H1 (cell line): Measurements from ENCODE around the gene ORAI1. TPM values are rescaled to one million over a fixed set of nuclear protein-coding genes. Genes with fewer than 3 reads are reported as not detected.

Experiments
- CTCF ChIA-PET: fragments of 300-600 bp; sonication (Branson Sonifier 250); formaldehyde crosslinking; loops from one replicate; lab custom pipeline; 2021; ENCODE audit not compliant: partially characterized antibody; lab: Charles Lee
- POLR2A ChIA-PET: fragments of 300-600 bp; sonication (Branson Sonifier 250); formaldehyde crosslinking; loops from one replicate; lab custom pipeline; 2021; ENCODE audit warnings: inconsistent platforms; ENCODE audit not compliant: partially characterized antibody; lab: Charles Lee
- DNase-seq, 2 experiments: peaks; one replicate each; pipeline versions ENCODE4 v3.0.0 to v3.0.0-alpha.2; 2010 to 2022; ENCODE audit warnings: low spot score in 2 of 2, low read depth in 1 of 2, mixed read lengths in 1 of 2
- FAIRE-seq: peaks from 2 replicates; lab custom pipeline; 2011; peaks lifted over from hg19 to GRCh38; lab: Jason Lieb, UNC
- H2AFZ ChIP-seq: 2 replicates; pipeline ENCODE4 v1.8.1; 2012; ENCODE audit warnings: low read length, inconsistent platforms
- H2AK5ac ChIP-seq: 2 replicates; pipeline ENCODE4 v1.6.1; 2013; ENCODE audit warnings: low read depth, low read length
- H2BK120ac ChIP-seq: replicated peaks from 2 replicates; pipeline ENCODE3; 2013; ENCODE audit warnings: low read depth, low read length, inconsistent platforms
- H2BK12ac ChIP-seq: 2 replicates; pipeline ENCODE4 v1.6.1; 2013; ENCODE audit warnings: low read depth, low read length
- H2BK15ac ChIP-seq: 2 replicates; pipeline ENCODE4 v1.6.1; 2013; ENCODE audit warnings: low read length
- H2BK20ac ChIP-seq: 2 replicates; pipeline ENCODE4 v1.6.1; 2013; ENCODE audit warnings: low read length
- H2BK5ac ChIP-seq: 2 replicates; pipeline ENCODE4 v1.6.1; 2013; ENCODE audit warnings: low read depth, low read length
- H3K14ac ChIP-seq: 2 replicates; pipeline ENCODE4 v1.6.1; 2013; ENCODE audit warnings: inconsistent platforms; ENCODE audit not compliant: insufficient read length
- H3K18ac ChIP-seq: 2 replicates; pipeline ENCODE4 v1.6.1; 2013; ENCODE audit warnings: low read length; ENCODE audit errors: extremely low read depth
- H3K23ac ChIP-seq: 2 replicates; pipeline ENCODE4 v1.6.1; 2013; ENCODE audit warnings: inconsistent platforms; ENCODE audit not compliant: insufficient read length
- H3K23me2 ChIP-seq: 2 replicates; pipeline ENCODE4 v1.6.1; 2013; ENCODE audit warnings: low read depth, low read length
- H3K27ac ChIP-seq: 2 replicates; pipeline ENCODE4 v1.6.1; 2011; ENCODE audit warnings: low read depth, low read length, inconsistent platforms
- H3K27me3 ChIP-seq, 4 experiments: replicated peaks in 1 of 4; 1 replicate in 1 of 4; 2 replicates in 3 of 4; pipeline versions ENCODE4 v1.6.1 to v1.8.1; 2011 to 2013; ENCODE audit warnings: low read length in 3 of 4, mild to moderate bottlenecking in 3 of 4, inconsistent platforms in 2 of 4, mixed read lengths in 2 of 4, moderate library complexity in 1 of 4; ENCODE audit not compliant: control insufficient read depth in 3 of 4, insufficient read depth in 3 of 4; ENCODE audit errors: extremely low read depth in 1 of 4
- H3K36me3 ChIP-seq, 4 experiments: 2 replicates each; pipeline versions ENCODE4 v1.6.1 to v1.8.1; 2011 to 2013; ENCODE audit warnings: mild to moderate bottlenecking in 4 of 4, low read length in 3 of 4, moderate library complexity in 2 of 4, control low read depth in 1 of 4, inconsistent platforms in 1 of 4; ENCODE audit not compliant: insufficient read depth in 4 of 4, control insufficient read depth in 2 of 4
- H3K4ac ChIP-seq: replicated peaks from 2 replicates; pipeline ENCODE3; 2013; ENCODE audit warnings: low read length, low read depth, mixed read lengths, inconsistent platforms; ENCODE audit not compliant: insufficient read length
- H3K4me1 ChIP-seq, 4 experiments: replicated peaks in 1 of 4; 1 replicate in 1 of 4; 2 replicates in 3 of 4; pipeline versions ENCODE4 v1.6.1 to v1.8.1; 2011 to 2013; ENCODE audit warnings: low read length in 3 of 4, inconsistent platforms in 2 of 4, mixed read lengths in 1 of 4; ENCODE audit not compliant: insufficient read depth in 4 of 4, control insufficient read depth in 3 of 4
- H3K4me2 ChIP-seq, 2 experiments: 2 replicates each; pipeline versions ENCODE4 v1.6.1 to v1.8.1; 2011 to 2013; ENCODE audit warnings: low read depth in 2 of 2, low read length in 2 of 2, control low read depth in 1 of 2, inconsistent platforms in 1 of 2, mild to moderate bottlenecking in 1 of 2; ENCODE audit not compliant: insufficient read depth in 1 of 2
- H3K4me3 ChIP-seq, 4 experiments: fragments of 200-600, 300-600 bp in 1 of 4; sonication (generic), shearing (Covaris generic), sonication (Bioruptor Twin) in 1 of 4; 2 replicates each; pipeline versions ENCODE4 v1.5.1 to v1.8.1; 2011 to 2016; ENCODE audit warnings: low read length in 4 of 4, low read depth in 3 of 4, control low read depth in 2 of 4, inconsistent platforms in 2 of 4, mild to moderate bottlenecking in 2 of 4, mixed read lengths in 1 of 4, moderate library complexity in 1 of 4; ENCODE audit not compliant: insufficient read depth in 2 of 4; ENCODE audit errors: extremely low read depth in 1 of 4
- H3K56ac ChIP-seq: replicated peaks from 2 replicates; pipeline ENCODE3; 2013; ENCODE audit warnings: low read depth, mild to moderate bottlenecking, mixed read lengths, low read length, inconsistent platforms; ENCODE audit not compliant: insufficient read length
- H3K79me1 ChIP-seq: 2 replicates; pipeline ENCODE4 v1.6.1; 2013; ENCODE audit warnings: low read depth, low read length, control low read depth
- H3K79me2 ChIP-seq, 2 experiments: 2 replicates each; pipeline versions ENCODE4 v1.6.1 to v1.8.1; 2012 to 2013; ENCODE audit warnings: low read length in 2 of 2, mild to moderate bottlenecking in 2 of 2, inconsistent platforms in 1 of 2; ENCODE audit not compliant: insufficient read depth in 2 of 2, control insufficient read depth in 1 of 2
- H3K9ac ChIP-seq, 4 experiments: replicated peaks in 1 of 4; 1 replicate in 1 of 4; 2 replicates in 3 of 4; pipeline versions ENCODE4 v1.6.1 to v1.8.1; 2011 to 2013; ENCODE audit warnings: low read depth in 3 of 4, low read length in 3 of 4, control low read depth in 2 of 4, mild to moderate bottlenecking in 2 of 4, moderate library complexity in 2 of 4, inconsistent platforms in 1 of 4; ENCODE audit errors: extremely low read depth in 1 of 4
- H3K9me3 ChIP-seq, 2 experiments: 2 replicates each; pipeline versions ENCODE4 v1.6.1 to v1.8.1; 2012 to 2013; ENCODE audit warnings: mild to moderate bottlenecking in 2 of 2, moderate library complexity in 2 of 2, control low read depth in 1 of 2, inconsistent platforms in 1 of 2, low read depth in 1 of 2, low read length in 1 of 2, mixed read lengths in 1 of 2; ENCODE audit not compliant: insufficient read depth in 2 of 2
- H4K20me1 ChIP-seq, 2 experiments: replicated peaks in 1 of 2; 2 replicates each; pipeline versions ENCODE3 to v1.8.1; 2011 to 2013; ENCODE audit warnings: inconsistent platforms in 2 of 2, low read length in 2 of 2, mild to moderate bottlenecking in 1 of 2; ENCODE audit not compliant: insufficient read depth in 2 of 2, control insufficient read depth in 1 of 2
- H4K5ac ChIP-seq: 2 replicates; pipeline ENCODE4 v1.6.1; 2013; ENCODE audit warnings: low read length, low read depth, mixed read lengths, inconsistent platforms; ENCODE audit not compliant: insufficient read length
- H4K8ac ChIP-seq: 2 replicates; pipeline ENCODE4 v1.8.0; 2013; ENCODE audit warnings: mild to moderate bottlenecking, moderate library complexity, low read length, inconsistent platforms; ENCODE audit not compliant: insufficient read depth; ENCODE audit errors: extremely low read depth
- H4K91ac ChIP-seq: replicated peaks from 2 replicates; pipeline ENCODE3; 2013; ENCODE audit warnings: low read length, mixed read lengths, inconsistent platforms; ENCODE audit not compliant: insufficient read length
- RAD21 ChIP-seq, 2 experiments: IDR thresholded peaks in 1 of 2; conservative IDR thresholded peaks in 1 of 2; 2 replicates each; pipeline ENCODE4 v1.6.1; 2011; ENCODE audit warnings: low read depth in 2 of 2, low read length in 2 of 2, improper control_type of control experiment in 1 of 2, inconsistent platforms in 1 of 2, mild to moderate bottlenecking in 1 of 2, moderate library complexity in 1 of 2
- RNF2 ChIP-seq: fragments of 200-900, 300-1000 bp; sonication (generic); IDR thresholded peaks from 2 replicates; pipeline ENCODE4 v1.7.1; 2016; ENCODE audit warnings: borderline replicate concordance, low read depth, mild to moderate bottlenecking, antibody characterized with exemption, low read length; ENCODE audit not compliant: poor library complexity, severe bottlenecking; ENCODE audit errors: missing control alignments
- TAF1 ChIP-seq: IDR thresholded peaks from 2 replicates; pipeline ENCODE4 v1.6.1; 2011; ENCODE audit warnings: mild to moderate bottlenecking, low read depth, low read length
- WGBS, 2 experiments: shearing (Covaris generic) in 1 of 2; methylation state at CpG; one replicate each; pipeline versions ENCODE4 v1.1.6 to v1.1.7; 2013 to 2015; ENCODE audit warnings: low lambda C conversion rate in 2 of 2, mixed read lengths in 2 of 2, inconsistent platforms in 1 of 2, low coverage in 1 of 2, missing lambda C conversion rate in 1 of 2; ENCODE audit not compliant: insufficient replicate concordance in 2 of 2, insufficient coverage in 1 of 2, insufficient read length in 1 of 2; ENCODE audit errors: extremely low coverage in 1 of 2, missing lambda C conversion rate in 1 of 2; 5-methylcytosine and 5-hydroxymethylcytosine counted together
- polyA plus RNA-seq, 7 experiments: library from polyadenylated mRNA; depleted of rRNA in 3 of 7; stranded (reverse) in 5 of 7; unstranded in 2 of 7; fragments of >200 nt in 5 of 7; fragments of 200-250 nt in 2 of 7; gene quantifications; 1 replicate in 5 of 7; 2 replicates in 1 of 7; 4 replicates in 1 of 7; pipeline versions ENCODE4 v1.2.1 to v1.2.3, GENCODE V29; 2011 to 2013; ENCODE audit warnings: missing spikeins in 2 of 7, mixed read lengths in 2 of 7
- total RNA-seq: library from RNA; stranded (reverse); fragmentation: NEBNext Ultra II Directional; extraction: Animal tissue kit (Norgen Biotek cat#: 25700); gene quantifications from 2 replicates; pipeline ENCODE4 v1.2.1, GENCODE V29; 2021
- TF ChIP-seq, protein P1 (sequence below): IDR thresholded peaks from 2 replicates; pipeline ENCODE4 v1.6.1; 2012; ENCODE audit warnings: inconsistent platforms
- TF ChIP-seq, protein P2 (sequence below), 3 experiments: IDR thresholded peaks; 1 replicate in 2 of 3; 2 replicates in 1 of 3; pipeline versions ENCODE4 v1.5.1 to v1.6.1; 2011; ENCODE audit warnings: low read length in 3 of 3, mild to moderate bottlenecking in 3 of 3, inconsistent platforms in 2 of 3, low read depth in 1 of 3, moderate library complexity in 1 of 3; ENCODE audit not compliant: insufficient read depth in 1 of 3; ENCODE audit errors: control extremely low read depth in 1 of 3

The ORAI1 gene
- total and polyA plus RNA-seq, 2 of the 8 experiments (the other 6 are each of a cell fraction or from before 2014, with no cell fraction given), result 29.9 to 71.5 TPM

DNA sequence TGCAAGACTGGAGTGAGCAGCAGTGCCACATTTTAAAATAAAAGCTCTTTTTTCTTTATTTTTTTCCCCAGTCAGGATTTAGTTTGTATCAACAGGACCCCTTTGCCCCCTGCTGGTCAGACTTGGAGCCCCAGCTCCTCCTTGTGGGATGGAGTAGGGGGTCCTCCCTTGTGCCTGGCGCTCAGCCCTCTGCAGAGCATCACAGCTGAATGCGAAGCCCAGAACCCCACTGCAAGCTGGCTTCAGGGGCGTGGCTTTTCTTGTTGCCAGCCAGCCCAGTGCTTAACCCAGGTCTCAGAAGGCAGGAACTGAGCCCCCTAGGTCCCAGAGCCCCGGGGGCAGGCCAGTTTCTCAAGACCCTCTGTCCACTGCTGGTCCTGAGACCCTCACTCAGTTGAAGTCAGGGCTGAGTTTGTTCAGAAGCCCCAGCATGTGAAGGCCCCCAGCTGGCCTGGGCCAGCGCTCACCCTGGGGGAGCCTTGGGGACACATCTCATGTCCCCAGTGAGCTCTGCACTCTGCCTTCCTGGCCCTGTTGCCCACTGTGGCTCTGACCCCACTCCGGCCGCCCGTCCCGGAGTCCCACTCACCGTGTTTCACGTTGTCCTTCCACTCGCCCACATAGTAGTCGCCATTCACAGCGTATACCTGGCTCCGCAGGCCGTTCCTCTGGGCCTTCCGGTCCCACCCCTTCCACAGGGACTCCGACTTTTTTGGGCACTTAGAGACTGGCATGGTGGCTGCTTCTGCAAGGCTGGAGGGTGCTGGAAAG lies 42.6 kb downstream of the ORAI1 start:
- Histone ChIP-seq H2AFZ (no peak overlapping the region), H3K9me3 (no peaks in the 10 kb centered on the region), H4K91ac (no peak overlapping the region), H4K20me1 (no peaks in the 10 kb centered on the region), H3K23ac (no peak overlapping the region), H3K56ac (no peak overlapping the region), H3K4me2 (0 out of 4 replicates have a peak overlapping the region, but pooled peaks of 1 of the 2 experiments have one; percentile 33), H3K27ac (no peak overlapping the region), H2AK5ac (no peak overlapping the region), H2BK12ac (no peak overlapping the region; the same call in 1 of the 2 replicates), H3K4ac (no peak overlapping the region), H3K4me1 (peaks cover 0 to 18% (median 7%) of the 10 kb centered on the region in 4 experiments; a peak in 6 of 7 replicates), H3K27me3 (no peaks in the 10 kb centered on the region), H2BK15ac (no peak overlapping the region), H2BK120ac (no peak overlapping the region), H3K9ac (no peak overlapping the region), H3K4me3 (no peak overlapping the region), H4K5ac (no peak overlapping the region), H2BK20ac (no peak overlapping the region), H3K79me2 (no peaks in the 10 kb centered on the region), H3K36me3 (no peaks in the 10 kb centered on the region), H3K18ac (peak overlapping the region; percentile 19; the same call in 1 of the 2 replicates), H4K8ac (peak overlapping the region; percentile 45; the same call in 1 of the 2 replicates), H3K79me1 (no peaks in the 10 kb centered on the region; the same call in 1 of the 2 replicates), H2BK5ac (no peak overlapping the region), H3K14ac (no peak overlapping the region), H3K23me2 (peaks cover 3% of the 10 kb centered on the region; the same call in 1 of the 2 replicates)
- TF ChIP-seq, protein P1, sequence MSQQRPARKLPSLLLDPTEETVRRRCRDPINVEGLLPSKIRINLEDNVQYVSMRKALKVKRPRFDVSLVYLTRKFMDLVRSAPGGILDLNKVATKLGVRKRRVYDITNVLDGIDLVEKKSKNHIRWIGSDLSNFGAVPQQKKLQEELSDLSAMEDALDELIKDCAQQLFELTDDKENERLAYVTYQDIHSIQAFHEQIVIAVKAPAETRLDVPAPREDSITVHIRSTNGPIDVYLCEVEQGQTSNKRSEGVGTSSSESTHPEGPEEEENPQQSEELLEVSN, result no peak
- TF ChIP-seq, protein P2, sequence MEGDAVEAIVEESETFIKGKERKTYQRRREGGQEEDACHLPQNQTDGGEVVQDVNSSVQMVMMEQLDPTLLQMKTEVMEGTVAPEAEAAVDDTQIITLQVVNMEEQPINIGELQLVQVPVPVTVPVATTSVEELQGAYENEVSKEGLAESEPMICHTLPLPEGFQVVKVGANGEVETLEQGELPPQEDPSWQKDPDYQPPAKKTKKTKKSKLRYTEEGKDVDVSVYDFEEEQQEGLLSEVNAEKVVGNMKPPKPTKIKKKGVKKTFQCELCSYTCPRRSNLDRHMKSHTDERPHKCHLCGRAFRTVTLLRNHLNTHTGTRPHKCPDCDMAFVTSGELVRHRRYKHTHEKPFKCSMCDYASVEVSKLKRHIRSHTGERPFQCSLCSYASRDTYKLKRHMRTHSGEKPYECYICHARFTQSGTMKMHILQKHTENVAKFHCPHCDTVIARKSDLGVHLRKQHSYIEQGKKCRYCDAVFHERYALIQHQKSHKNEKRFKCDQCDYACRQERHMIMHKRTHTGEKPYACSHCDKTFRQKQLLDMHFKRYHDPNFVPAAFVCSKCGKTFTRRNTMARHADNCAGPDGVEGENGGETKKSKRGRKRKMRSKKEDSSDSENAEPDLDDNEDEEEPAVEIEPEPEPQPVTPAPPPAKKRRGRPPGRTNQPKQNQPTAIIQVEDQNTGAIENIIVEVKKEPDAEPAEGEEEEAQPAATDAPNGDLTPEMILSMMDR (IDR thresholded peaks at IDR 0.05; ENCODE audit: control extremely low read depth in 1 of 3, insufficient read depth in 1 of 3, low read depth in 1 of 3, low read length in 3 of 3), result peak; percentile 52 to 62 (median 53)
- TF ChIP-seq RNF2, result no peak
- peak; percentile 52 to 70 for TF ChIP-seq RAD21 (IDR thresholded peaks at IDR 0.05 in 1 of 2, conservative IDR thresholded peaks at IDR 0.05 in 1 of 2; ENCODE audit: low read depth in 2 of 2, low read length in 2 of 2)
- 0 out of 2 replicates have a peak, but pooled peaks have one; percentile 26 for TF ChIP-seq TAF1
- DNase-seq, result peak in 1 of 2 experiments; percentile 80
- WGBS, 2 experiments, result 88% methylated on average over 18 of the region's 18 CpGs; no CpG with 5 or more reads in 1 of the 2 experiments
- ChIA-PET CTCF (interaction anchor here (0.6 to 7.9 kb wide), 48 partner anchors 12 to 975 kb away, joined by 3 to 52 read pairs (median 4); partner anchors contain the start of genes KDM2B and ORAI1), POLR2A (interaction anchor here (0.6 to 6.1 kb wide), 18 partner anchors 9 to 317 kb away, joined by 3 to 29 read pairs (median 4); partner anchors contain the start of genes KDM2B and ORAI1)
- no peak for FAIRE-seq
